Measurements from ENCODE around the gene KRT84.

Gene KRT84

DNA sequence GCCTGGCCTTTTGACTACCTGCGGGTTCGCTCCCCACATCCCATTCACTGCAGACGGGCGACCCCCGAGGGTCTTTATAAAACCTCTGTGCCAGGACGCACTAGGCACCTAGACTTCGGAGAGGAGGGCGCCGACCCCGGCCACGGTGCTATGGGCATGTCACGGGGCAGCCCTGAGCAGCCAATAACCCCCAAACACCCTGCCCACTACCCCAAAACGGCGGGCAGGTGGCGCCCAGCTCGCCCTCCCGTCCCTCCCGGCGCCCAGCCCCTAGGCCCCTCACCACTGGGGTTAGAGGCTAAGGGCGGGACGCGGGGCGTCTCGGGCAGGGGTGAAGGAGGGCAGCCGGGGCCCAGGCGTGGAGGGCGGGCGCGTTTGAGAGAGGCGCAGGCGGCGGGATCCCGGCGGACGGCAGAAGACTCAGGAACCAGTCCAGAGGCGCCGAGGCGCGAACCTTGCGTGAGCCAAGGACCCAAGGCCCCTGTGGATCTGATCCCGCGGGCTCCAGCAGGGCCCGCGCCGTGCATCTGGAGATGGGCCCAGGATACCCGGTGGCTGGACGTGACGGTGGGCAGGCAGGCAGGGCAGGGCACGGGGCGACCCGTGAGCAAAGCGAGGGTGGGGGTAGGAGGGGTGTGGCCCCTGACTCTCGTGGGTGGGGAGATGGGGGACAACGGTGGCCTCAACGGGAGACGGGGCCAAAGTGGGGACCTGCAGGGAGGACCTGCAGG lies 29.3 kb downstream of the KRT84 start:
- ChIA-PET POLR2A (no interaction called here), CTCF (no interaction called here)
- TF ChIP-seq, protein P1, sequence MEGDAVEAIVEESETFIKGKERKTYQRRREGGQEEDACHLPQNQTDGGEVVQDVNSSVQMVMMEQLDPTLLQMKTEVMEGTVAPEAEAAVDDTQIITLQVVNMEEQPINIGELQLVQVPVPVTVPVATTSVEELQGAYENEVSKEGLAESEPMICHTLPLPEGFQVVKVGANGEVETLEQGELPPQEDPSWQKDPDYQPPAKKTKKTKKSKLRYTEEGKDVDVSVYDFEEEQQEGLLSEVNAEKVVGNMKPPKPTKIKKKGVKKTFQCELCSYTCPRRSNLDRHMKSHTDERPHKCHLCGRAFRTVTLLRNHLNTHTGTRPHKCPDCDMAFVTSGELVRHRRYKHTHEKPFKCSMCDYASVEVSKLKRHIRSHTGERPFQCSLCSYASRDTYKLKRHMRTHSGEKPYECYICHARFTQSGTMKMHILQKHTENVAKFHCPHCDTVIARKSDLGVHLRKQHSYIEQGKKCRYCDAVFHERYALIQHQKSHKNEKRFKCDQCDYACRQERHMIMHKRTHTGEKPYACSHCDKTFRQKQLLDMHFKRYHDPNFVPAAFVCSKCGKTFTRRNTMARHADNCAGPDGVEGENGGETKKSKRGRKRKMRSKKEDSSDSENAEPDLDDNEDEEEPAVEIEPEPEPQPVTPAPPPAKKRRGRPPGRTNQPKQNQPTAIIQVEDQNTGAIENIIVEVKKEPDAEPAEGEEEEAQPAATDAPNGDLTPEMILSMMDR (IDR thresholded peaks at IDR 0.05; ENCODE audit: control extremely low read depth, extremely low read depth, low read depth, missing control alignments), result no peak
- DNase-seq (ENCODE audit: extremely low spot score), result no peak

DNA sequence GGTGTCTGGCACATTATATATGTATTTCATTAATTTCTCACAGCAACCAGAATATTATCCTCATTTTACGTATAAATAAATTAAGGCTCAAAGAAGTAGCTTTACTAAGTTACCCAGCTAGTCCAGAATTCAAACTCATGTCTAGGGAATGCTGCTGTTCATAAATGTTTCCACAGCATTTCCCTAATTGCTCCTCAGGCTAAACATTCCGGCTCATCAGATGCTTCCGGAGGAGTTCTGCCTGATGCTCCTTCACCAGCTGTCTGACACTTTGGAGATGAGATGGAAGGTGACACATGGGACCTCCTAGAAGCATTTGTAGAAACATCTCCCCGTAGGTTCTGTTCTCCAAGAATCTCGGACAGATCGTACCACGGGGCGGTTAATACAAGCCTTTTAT lies 30.3 kb downstream of the KRT84 start:
- ChIA-PET POLR2A (no interaction called here), CTCF (interaction anchor here (0.9 to 1.5 kb wide), 2 partner anchors 18 to 76 kb away, joined by 3 to 6 read pairs; no protein-coding TSS in a partner anchor)
- DNase-seq (ENCODE audit: extremely low spot score), result no peak
- TF ChIP-seq, protein P1 (IDR thresholded peaks at IDR 0.05; ENCODE audit: control extremely low read depth, extremely low read depth, low read depth, missing control alignments), result no peak

DNA sequence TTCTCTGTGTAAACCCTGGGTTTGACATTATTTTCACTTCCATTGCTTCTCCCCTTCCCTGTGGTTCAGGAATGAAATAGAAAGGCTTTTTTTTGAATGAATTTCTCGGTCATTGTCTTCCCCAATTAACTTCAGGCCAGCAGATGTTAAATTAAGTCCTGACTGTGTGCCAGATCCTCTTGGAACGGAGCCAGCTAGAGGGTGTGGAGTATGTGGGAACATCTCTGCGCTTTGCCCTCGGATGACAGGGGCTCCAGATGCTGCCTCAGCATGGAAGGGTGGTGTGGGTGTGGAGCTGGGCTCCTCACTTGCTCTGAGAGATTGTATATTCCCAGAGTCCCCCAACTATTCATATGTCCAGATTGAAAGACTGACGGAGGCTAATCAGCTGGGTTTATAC lies 31.3 kb downstream of the KRT84 start:
- ChIA-PET CTCF (interaction anchor here (1.5 kb wide), 1 partner anchor 19 kb away, joined by 6 read pairs; no protein-coding TSS in a partner anchor), POLR2A (no interaction called here)
- DNase-seq (ENCODE audit: extremely low spot score), result no peak
- TF ChIP-seq, protein P1 (IDR thresholded peaks at IDR 0.05; ENCODE audit: control extremely low read depth, extremely low read depth, low read depth, missing control alignments), result no peak

DNA sequence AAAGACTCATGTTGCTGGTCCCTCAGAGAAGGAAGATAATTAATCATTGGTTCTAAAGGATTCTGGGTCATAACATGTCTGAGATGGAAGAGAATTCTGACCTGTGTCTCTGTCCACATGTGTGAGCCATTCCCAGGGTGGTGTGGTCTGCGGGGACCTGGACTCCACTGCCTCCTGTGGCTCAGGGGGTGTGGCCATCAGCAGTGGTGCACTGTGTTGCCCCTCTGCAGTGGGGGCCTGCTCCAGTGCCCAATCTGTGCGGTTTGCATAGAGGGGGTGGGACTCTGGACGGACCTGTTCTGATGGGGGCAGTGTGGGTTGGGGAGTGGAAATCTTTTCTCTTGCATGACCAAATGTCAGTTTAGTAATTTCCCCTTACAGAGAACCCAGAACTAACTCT lies 31.7 kb downstream of the KRT84 start:
- TF ChIP-seq, protein P1 (IDR thresholded peaks at IDR 0.05; ENCODE audit: control extremely low read depth, extremely low read depth, low read depth, missing control alignments), result no peak
- ChIA-PET CTCF (interaction anchor here (1.2 to 1.5 kb wide), 2 partner anchors 8 to 19 kb away, joined by 3 to 6 read pairs; no protein-coding TSS in a partner anchor), POLR2A (no interaction called here)
- DNase-seq (ENCODE audit: extremely low spot score), result no peak

DNA sequence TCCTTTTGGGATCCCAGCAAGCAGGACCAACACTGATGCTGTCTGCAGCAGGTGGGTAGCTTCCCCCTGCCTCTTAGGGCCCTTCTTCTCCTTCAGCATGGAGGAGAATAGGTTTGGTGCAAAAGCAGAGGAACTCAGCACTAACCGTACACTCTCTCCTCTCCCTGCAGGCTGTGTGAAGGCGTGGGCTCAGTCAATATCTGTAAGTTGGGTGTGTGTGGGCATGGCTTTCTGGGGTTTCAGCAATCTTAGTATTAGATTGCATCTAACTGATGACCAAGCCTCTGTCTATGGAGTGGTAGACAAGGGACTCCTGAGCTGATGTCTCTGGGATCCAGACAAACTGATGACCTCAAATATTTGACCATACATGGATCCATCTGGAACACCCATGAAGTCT lies 32.5 kb downstream of the KRT84 start:
- ChIA-PET POLR2A (no interaction called here), CTCF (interaction anchor here (1.2 kb wide), 1 partner anchor 8 kb away, joined by 3 read pairs; no protein-coding TSS in a partner anchor)
- TF ChIP-seq, protein P1 (IDR thresholded peaks at IDR 0.05; ENCODE audit: control extremely low read depth, extremely low read depth, low read depth, missing control alignments), result no peak
- no peak for DNase-seq (ENCODE audit: extremely low spot score)

DNA sequence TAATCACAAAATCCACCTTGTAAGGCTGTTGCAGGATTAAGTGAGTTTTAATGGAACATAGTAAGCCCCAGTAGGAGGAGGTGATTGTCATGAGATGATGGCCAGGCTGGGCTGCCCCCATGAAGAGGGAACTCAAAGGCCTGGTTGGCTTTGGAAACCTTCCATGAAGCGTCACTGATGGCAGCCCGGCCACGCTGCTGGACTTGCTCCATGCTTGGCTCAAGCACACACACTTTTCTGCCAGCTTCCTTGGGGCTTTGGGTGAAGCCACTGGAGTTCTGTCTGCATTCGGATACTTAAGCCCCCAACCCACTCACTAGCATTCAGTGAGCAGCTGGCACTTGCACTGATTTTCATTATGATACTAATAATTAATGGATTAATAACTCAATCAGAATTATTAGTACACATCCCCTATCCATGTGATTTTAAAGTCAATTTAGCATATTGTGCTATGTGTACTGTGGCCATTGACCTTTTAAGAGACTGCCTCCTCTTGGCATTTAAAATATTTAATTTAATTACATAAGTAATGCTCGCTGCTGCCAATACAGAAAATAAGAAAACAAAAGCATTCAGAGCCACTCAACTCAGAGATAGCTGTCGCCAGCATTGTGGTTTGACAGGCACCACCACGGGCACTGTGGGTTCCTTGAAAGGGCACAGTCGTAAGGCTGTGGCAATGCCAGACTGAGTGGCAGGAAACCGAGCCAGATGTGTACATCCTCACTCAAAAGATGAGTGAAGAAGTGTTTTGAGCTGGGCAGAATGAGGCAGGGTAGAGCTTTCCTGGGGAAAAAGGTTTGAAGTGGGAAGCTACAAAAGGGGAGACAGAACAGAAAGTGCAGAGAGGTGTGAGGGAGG lies 34.0 kb downstream of the KRT84 start:
- CTCF ChIA-PET, result interaction anchor here (0.9 to 1.9 kb wide), 3 partner anchors 10 to 24 kb away, joined by 3 to 5 read pairs (median 4); no protein-coding TSS in a partner anchor
- POLR2A ChIA-PET, result interaction anchor here (0.8 kb wide), 1 partner anchor 309 kb away, joined by 4 read pairs; no protein-coding TSS in a partner anchor
- no peak for DNase-seq (ENCODE audit: extremely low spot score)

More for the DNA sequence above, 34.0 kb downstream of the KRT84 start:
- TF ChIP-seq, protein P1 (IDR thresholded peaks at IDR 0.05; ENCODE audit: control extremely low read depth, extremely low read depth, low read depth, missing control alignments), result no peak
